Mesendoderm (in vitro differentiated cells): Measurements from ENCODE around the gene ANKRD13B.

Source experiments
- DNase-seq: peaks from one replicate; pipeline ENCODE4 v3.0.0; 2013
- H2AK5ac ChIP-seq: 2 replicates; pipeline ENCODE4 v1.6.1; 2013; ENCODE audit warnings: low read length, inconsistent platforms
- H2BK120ac ChIP-seq: 2 replicates; pipeline ENCODE4 v1.6.1; 2013; ENCODE audit warnings: low read depth, mild to moderate bottlenecking, low read length, moderate library complexity, mixed read lengths
- H2BK15ac ChIP-seq: replicated peaks from 2 replicates; pipeline ENCODE4 v1.6.1; 2013; ENCODE audit warnings: low read depth, mild to moderate bottlenecking, moderate library complexity
- H2BK5ac ChIP-seq: 2 replicates; pipeline ENCODE4 v1.6.1; 2013; ENCODE audit warnings: low read length, inconsistent platforms
- H3K18ac ChIP-seq: 2 replicates; pipeline ENCODE4 v1.6.1; 2013; ENCODE audit warnings: mild to moderate bottlenecking, low read length, mixed read lengths
- H3K23ac ChIP-seq: one replicate; pipeline ENCODE4 v1.6.1; 2013; ENCODE audit warnings: low read length
- H3K27ac ChIP-seq: 2 replicates; pipeline ENCODE4 v1.5.1; 2013; ENCODE audit warnings: low read depth, mild to moderate bottlenecking, inconsistent platforms, low read length, moderate library complexity
- H3K27me3 ChIP-seq: 2 replicates; pipeline ENCODE4 v1.6.1; 2013; ENCODE audit warnings: low read length, control low read depth, mild to moderate bottlenecking, inconsistent platforms; ENCODE audit not compliant: insufficient read depth, poor library complexity
- H3K36me3 ChIP-seq: 2 replicates; pipeline ENCODE4 v1.6.1; 2013; ENCODE audit warnings: low read length, inconsistent platforms; ENCODE audit not compliant: control insufficient read depth, insufficient read depth
- H3K4ac ChIP-seq: one replicate; pipeline ENCODE4 v1.6.1; 2013; ENCODE audit warnings: low read depth, mild to moderate bottlenecking, low read length, moderate library complexity
- H3K4me1 ChIP-seq: 2 replicates; pipeline ENCODE4 v1.6.1; 2013; ENCODE audit warnings: low read depth, low read length, inconsistent platforms; ENCODE audit not compliant: control insufficient read depth
- H3K4me2 ChIP-seq: 2 replicates; pipeline ENCODE4 v1.6.1; 2013; ENCODE audit warnings: low read length
- H3K4me3 ChIP-seq: 2 replicates; pipeline ENCODE4 v1.5.1; 2013; ENCODE audit warnings: mild to moderate bottlenecking, low read length
- H3K56ac ChIP-seq: one replicate; pipeline ENCODE4 v1.6.1; 2013; ENCODE audit warnings: low read length
- H3K79me1 ChIP-seq: 2 replicates; pipeline ENCODE4 v1.6.1; 2013; ENCODE audit warnings: low read length, inconsistent platforms
- H3K79me2 ChIP-seq: 2 replicates; pipeline ENCODE4 v1.6.1; 2013; ENCODE audit warnings: mild to moderate bottlenecking, low read length; ENCODE audit not compliant: control insufficient read depth, insufficient read depth
- H3K9ac ChIP-seq: 2 replicates; pipeline ENCODE4 v1.6.1; 2013; ENCODE audit warnings: low read length, inconsistent platforms
- H4K5ac ChIP-seq: one replicate; pipeline ENCODE4 v1.6.1; 2013; ENCODE audit warnings: low read length
- H4K8ac ChIP-seq: one replicate; pipeline ENCODE4 v1.6.1; 2013; ENCODE audit warnings: low read depth, mild to moderate bottlenecking, control low read depth, low read length, moderate library complexity
- WGBS: extraction: QIAGEN DNeasy Blood & Tissue Kit; methylation state at CpG from one replicate; pipeline ENCODE4 v1.1.7; 2013; ENCODE audit warnings: low lambda C conversion rate, missing lambda C conversion rate; ENCODE audit not compliant: insufficient coverage; ENCODE audit errors: extremely low coverage; 5-methylcytosine and 5-hydroxymethylcytosine counted together

ANKRD13B gene

GRCh38 chr17:29591737-29592608, 959 bp upstream of the ANKRD13B start:
- peaks cover 13% of the 10 kb centered on the region for H3K79me2 ChIP-seq
- no peaks in the 10 kb centered on the region for H3K27me3 ChIP-seq
- DNase-seq: peak; percentile 95
- H4K5ac ChIP-seq: no peak overlapping the region
- H3K36me3 ChIP-seq: no peaks in the 10 kb centered on the region
- H4K8ac ChIP-seq: no peak overlapping the region
- no CpG with 5 or more reads among the region's 25 CpGs for WGBS
- peak overlapping the region; percentile 80 for H3K4me3 ChIP-seq
- H3K9ac ChIP-seq: peak overlapping the region; percentile 70
- H3K4me2 ChIP-seq: peak overlapping the region; percentile 91
- no peak overlapping the region for H2BK120ac ChIP-seq
- no peak overlapping the region for H2AK5ac ChIP-seq
- H3K4ac ChIP-seq: no peak overlapping the region
- no peak overlapping the region for H2BK15ac ChIP-seq
- no peak overlapping the region for H3K18ac ChIP-seq
- peak overlapping the region; percentile 92 for H3K56ac ChIP-seq
- H3K4me1 ChIP-seq: peaks cover 1% of the 10 kb centered on the region
- no peak overlapping the region for H3K23ac ChIP-seq
- no peak overlapping the region for H2BK5ac ChIP-seq
- no peak overlapping the region for H3K27ac ChIP-seq
- peaks cover 5% of the 10 kb centered on the region for H3K79me1 ChIP-seq

- DNase-seq: peak; percentile 87
Measured at GRCh38 chr17:29593591-29594518, 923 bp downstream of the ANKRD13B start.

DNA sequence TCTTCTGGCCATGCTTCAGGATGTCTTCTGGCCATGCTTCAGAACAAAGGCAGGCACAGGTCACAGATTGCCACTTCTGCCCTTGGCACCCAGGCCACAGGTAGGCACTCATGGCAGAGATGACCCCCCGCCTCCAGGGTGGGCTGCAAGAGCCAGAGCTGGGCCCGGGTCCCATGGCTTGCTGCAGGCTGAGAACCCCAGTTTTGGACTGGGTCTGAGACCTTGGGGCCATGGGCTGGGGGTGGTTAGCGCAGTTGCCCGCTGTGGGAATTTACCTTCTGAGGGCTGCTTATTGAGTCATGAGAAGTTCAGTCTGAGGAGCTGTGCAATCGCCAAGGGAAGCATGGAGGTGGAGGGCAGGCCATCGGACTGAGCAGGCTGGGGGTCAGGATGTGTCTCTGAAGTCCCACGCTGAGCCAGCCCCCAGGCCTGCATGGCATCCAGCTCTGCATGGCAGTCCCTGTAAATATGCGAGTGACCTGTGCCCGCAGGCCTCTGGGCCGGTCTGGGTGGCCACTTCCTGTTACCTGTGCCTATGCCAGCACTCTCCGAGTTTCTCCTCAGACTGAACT, 1.7 kb downstream of the ANKRD13B start:
- no peak overlapping the region for H2AK5ac ChIP-seq
- no peaks in the 10 kb centered on the region for H3K79me1 ChIP-seq
- no peak overlapping the region for H2BK15ac ChIP-seq
- H4K5ac ChIP-seq: no peak overlapping the region
- H2BK5ac ChIP-seq: no peak overlapping the region
- no peak overlapping the region for H3K18ac ChIP-seq
- no peaks in the 10 kb centered on the region for H3K79me2 ChIP-seq
- H3K4me2 ChIP-seq: no peak overlapping the region
- peaks cover 7% of the 10 kb centered on the region for H3K4me1 ChIP-seq
- H3K27ac ChIP-seq: no peak overlapping the region
- no CpG with 5 or more reads among the region's 11 CpGs for WGBS
- H3K23ac ChIP-seq: peak overlapping the region; percentile 30
- H3K56ac ChIP-seq: no peak overlapping the region
- H3K36me3 ChIP-seq: no peaks in the 10 kb centered on the region
- H4K8ac ChIP-seq: no peak overlapping the region
- H3K4ac ChIP-seq: no peak overlapping the region
- no peak overlapping the region for H2BK120ac ChIP-seq
- no peak for DNase-seq
- no peaks in the 10 kb centered on the region for H3K27me3 ChIP-seq
- H3K9ac ChIP-seq: no peak overlapping the region
- no peak overlapping the region for H3K4me3 ChIP-seq

More at GRCh38 chr17:29593591-29594518, 923 bp downstream of the ANKRD13B start:
- Histone ChIP-seq H3K4me2 (peak overlapping the region; percentile 51), H3K36me3 (no peaks in the 10 kb centered on the region), H4K8ac (no peak overlapping the region), H3K18ac (no peak overlapping the region), H2BK5ac (no peak overlapping the region), H3K79me1 (no peaks in the 10 kb centered on the region), H3K23ac (no peak overlapping the region), H3K4ac (no peak overlapping the region), H3K56ac (peak overlapping the region; percentile 72), H2AK5ac (no peak overlapping the region), H3K9ac (peak overlapping the region; percentile 43), H4K5ac (no peak overlapping the region), H2BK15ac (no peak overlapping the region), H3K27me3 (no peaks in the 10 kb centered on the region), H3K4me1 (peaks cover 7% of the 10 kb centered on the region), H2BK120ac (no peak overlapping the region), H3K4me3 (peak overlapping the region; percentile 30), H3K27ac (no peak overlapping the region), H3K79me2 (no peaks in the 10 kb centered on the region)
- no CpG with 5 or more reads among the region's 64 CpGs for WGBS

DNA sequence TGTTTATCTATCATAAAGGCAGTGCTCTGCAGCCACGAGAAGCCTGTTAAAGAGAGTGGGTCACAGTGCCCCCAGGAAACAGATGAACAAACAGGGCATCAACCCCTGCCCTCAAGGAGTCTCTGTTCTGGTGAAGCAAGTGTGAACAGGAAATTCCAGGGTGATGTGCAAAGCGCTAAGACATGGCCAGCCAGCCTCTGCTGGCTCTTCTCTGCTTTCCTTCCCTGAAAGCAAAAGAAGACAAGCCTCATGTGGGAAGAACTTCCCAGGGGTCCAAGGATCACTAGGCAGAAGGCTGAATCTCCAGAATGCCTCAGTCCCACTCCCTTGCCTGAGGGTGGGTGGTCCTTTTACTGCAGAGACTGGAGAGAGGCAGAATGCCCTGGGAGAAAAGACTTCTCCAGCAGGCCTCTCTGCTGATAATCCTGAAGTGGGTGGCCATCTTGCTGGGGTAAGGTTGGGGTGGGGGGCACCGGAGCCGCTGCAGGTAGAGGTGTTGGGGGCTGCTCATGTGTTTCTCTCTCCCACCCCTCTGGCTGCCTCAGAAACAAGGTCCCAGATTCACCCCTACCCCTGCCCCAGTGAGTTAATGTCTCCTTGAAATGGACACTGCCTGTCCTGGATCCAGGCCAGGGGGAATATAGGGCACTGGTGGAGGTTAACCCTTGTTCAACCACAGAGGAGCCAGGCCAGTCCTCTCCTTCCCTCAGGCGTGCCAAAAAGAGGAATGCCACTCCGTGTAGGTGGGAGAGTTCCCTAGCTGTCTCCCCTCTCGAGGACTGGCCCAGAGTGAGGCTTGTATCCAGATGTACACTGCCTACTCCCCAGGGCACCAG, 2.4 kb downstream of the ANKRD13B start:
- H4K8ac ChIP-seq: no peak overlapping the region
- WGBS: no CpG with 5 or more reads among the region's 7 CpGs
- peak; percentile 69 for DNase-seq
- H3K79me1 ChIP-seq: no peaks in the 10 kb centered on the region
- H3K4me1 ChIP-seq: peaks cover 5% of the 10 kb centered on the region
- no peak overlapping the region for H3K4ac ChIP-seq
- no peak overlapping the region for H3K4me2 ChIP-seq
- no peak overlapping the region for H2AK5ac ChIP-seq
- H2BK120ac ChIP-seq: no peak overlapping the region
- no peak overlapping the region for H3K18ac ChIP-seq
- no peak overlapping the region for H4K5ac ChIP-seq
- no peak overlapping the region for H2BK15ac ChIP-seq
- no peak overlapping the region for H3K56ac ChIP-seq
- no peak overlapping the region for H3K27ac ChIP-seq
- peak overlapping the region; percentile 30 for H3K23ac ChIP-seq
- no peaks in the 10 kb centered on the region for H3K36me3 ChIP-seq
- no peak overlapping the region for H3K9ac ChIP-seq
- no peak overlapping the region for H2BK5ac ChIP-seq
- no peaks in the 10 kb centered on the region for H3K79me2 ChIP-seq
- no peak overlapping the region for H3K4me3 ChIP-seq
- H3K27me3 ChIP-seq: no peaks in the 10 kb centered on the region
